Spleen (tissue), 7 donors: ENCODE data around the gene RBM47.

Source experiments
- CTCF ChIP-seq, 11 experiments: fragments of 200-600 bp in 7 of 11; fragments of 450-650 bp in 4 of 11; sonication (generic) in 4 of 11; IDR thresholded peaks in 8 of 11; conservative IDR thresholded peaks in 3 of 11; 1 replicate in 7 of 11; 2 replicates in 4 of 11; pipeline versions ENCODE4 v1.4.0 to v1.8.0; 2016 to 2021; ENCODE audit warnings: antibody characterized with exemption in 11 of 11, inconsistent platforms in 4 of 11, mild to moderate bottlenecking in 1 of 11
- POLR2AphosphoS5 ChIP-seq, 3 donors: sonication (generic); formaldehyde crosslinking; IDR thresholded peaks; one replicate each; pipeline ENCODE4 v1.5.1; 2017; ENCODE audit warnings: antibody characterized with exemption in 3 of 3
- donor health status: DM: no; HTN: no; CAD: no; lungs with moderate emphysema.
- donor health status: DM: no; HTN: no; CAD: no.
- donor health status: DM: no; HTN: no; CAD: no.

- TF ChIP-seq POLR2AphosphoS5 (IDR thresholded peaks at IDR 0.05) (no peak), CTCF (IDR thresholded peaks at IDR 0.05 in 8 of 11, conservative IDR thresholded peaks at IDR 0.05 in 3 of 11) (no peak)
Observed at GRCh38 chr4:40622913-40623312, 6.8 kb downstream of the RBM47 start.
